HepG2 (cell line): Measurements from ENCODE around the gene TMEM14B. TPM values are rescaled to one million over a fixed set of nuclear protein-coding genes. Genes with fewer than 3 reads are reported as not detected.

ENCODE experiments used
- CREBL2 ChIP-seq: sonication (generic); formaldehyde crosslinking; IDR thresholded peaks from 2 replicates; pipeline ENCODE4 v1.8.1; 2023; ENCODE audit warnings: missing genetic modification reagents, mild to moderate bottlenecking, borderline replicate concordance
- EEA1 ChIP-seq: sonication (generic); formaldehyde crosslinking; IDR thresholded peaks from 2 replicates; pipeline ENCODE4 v1.5.1; 2020; ENCODE audit warnings: mild to moderate bottlenecking, missing genetic modification reagents, borderline replicate concordance
- KDM3A ChIP-seq: IDR thresholded peaks from 2 replicates; pipeline ENCODE4 v1.6.1; 2018; ENCODE audit warnings: low read depth, missing compliant biosample characterization
- MTF2 ChIP-seq: sonication (generic); formaldehyde crosslinking; IDR thresholded peaks from 2 replicates; pipeline ENCODE4 v1.5.0; 2020; ENCODE audit warnings: missing genetic modification reagents, borderline replicate concordance
- NFYB ChIP-seq: sonication (generic); formaldehyde crosslinking; IDR thresholded peaks from 2 replicates; pipeline ENCODE4 v1.4.0; 2020; ENCODE audit warnings: missing genetic modification reagents
- RAD21 ChIP-seq: fragments of 450-650 bp; formaldehyde crosslinking; IDR thresholded peaks from 2 replicates; pipeline ENCODE4 v1.5.0; 2020; ENCODE audit warnings: mild to moderate bottlenecking
- RFX5 ChIP-seq: IDR thresholded peaks from 2 replicates; pipeline ENCODE4 v1.6.1; 2011; ENCODE audit warnings: low read depth, low read length, improper control_type of control experiment
- SPEN ChIP-seq: sonication (generic); formaldehyde crosslinking; IDR thresholded peaks from 2 replicates; pipeline ENCODE4 v1.5.1; 2020; ENCODE audit warnings: low read depth, mild to moderate bottlenecking, missing genetic modification reagents
- THAP9 ChIP-seq: sonication (generic); formaldehyde crosslinking; IDR thresholded peaks from 2 replicates; pipeline ENCODE4; 2020; ENCODE audit warnings: missing genetic modification reagents, mild to moderate bottlenecking, borderline replicate concordance
- ZNF33A ChIP-seq: sonication (generic); formaldehyde crosslinking; IDR thresholded peaks from 2 replicates; pipeline ENCODE4 v1.5.1; 2020; ENCODE audit warnings: missing genetic modification reagents, mild to moderate bottlenecking, moderate library complexity, borderline replicate concordance
- ZNF547 ChIP-seq: sonication (generic); formaldehyde crosslinking; IDR thresholded peaks from 2 replicates; pipeline ENCODE4 v1.5.1; 2020; ENCODE audit warnings: mild to moderate bottlenecking, missing genetic modification reagents
- ZNF572 ChIP-seq: sonication (generic); formaldehyde crosslinking; IDR thresholded peaks from 2 replicates; pipeline ENCODE4 v1.5.1; 2020; ENCODE audit warnings: mild to moderate bottlenecking, missing genetic modification reagents
- ZNF674 ChIP-seq: sonication (generic); formaldehyde crosslinking; IDR thresholded peaks from 2 replicates; pipeline ENCODE4 v1.5.0; 2020; ENCODE audit warnings: low read depth, mild to moderate bottlenecking, missing genetic modification reagents
- ZNF777 ChIP-seq: sonication (generic); formaldehyde crosslinking; IDR thresholded peaks from 2 replicates; pipeline ENCODE4 v1.4.0; 2020; ENCODE audit warnings: missing genetic modification reagents
- ZNF883 ChIP-seq: sonication (generic); formaldehyde crosslinking; IDR thresholded peaks from 2 replicates; pipeline ENCODE4 v1.5.1; 2020; ENCODE audit warnings: mild to moderate bottlenecking, missing genetic modification reagents; ENCODE audit errors: not compliant biosample characterization
- polyA plus RNA-seq, 8 experiments: library from polyadenylated mRNA; depleted of rRNA in 3 of 8; stranded (reverse) in 7 of 8; unstranded in 1 of 8; fragments of >200 nt; fragmentation: Illumina TruSeq in 4 of 8; extraction: Trizol in 4 of 8; gene quantifications; 2 replicates each; pipeline versions ENCODE4 v1.2.1 to v1.2.3, GENCODE V29; 2011 to 2016; ENCODE audit warnings: low read depth in 4 of 8, missing spikeins in 1 of 8, mixed read lengths in 1 of 8; ENCODE audit not compliant: insufficient read depth in 1 of 8
- total RNA-seq, 5 experiments: library from RNA; depleted of rRNA; stranded (reverse); fragments of >200 nt; fragmentation: Illumina TruSeq; extraction: Trizol; gene quantifications; 2 replicates each; pipeline ENCODE4 v1.2.3, GENCODE V29; 2016; ENCODE audit warnings: low read depth in 1 of 5
- TF ChIP-seq, protein P1 (sequence below), 2 experiments: sonication (generic) in 1 of 2; formaldehyde crosslinking in 1 of 2; IDR thresholded peaks; 2 replicates each; pipeline versions ENCODE4 v1.4.0 to v1.6.1; 2016 to 2020; ENCODE audit warnings: borderline replicate concordance in 1 of 2, low read depth in 1 of 2, mild to moderate bottlenecking in 1 of 2, missing genetic modification reagents in 1 of 2
- TF ChIP-seq, protein P2 (sequence below): IDR thresholded peaks from 2 replicates; pipeline ENCODE4 v1.6.1; 2016; ENCODE audit warnings: missing compliant biosample characterization, missing genetic modification reagents, borderline replicate concordance
- TF ChIP-seq, protein P3 (sequence below): sonication (generic); formaldehyde crosslinking; IDR thresholded peaks from 2 replicates; pipeline ENCODE4 v1.5.1; 2020; ENCODE audit warnings: mild to moderate bottlenecking, missing genetic modification reagents, moderate library complexity

Gene TMEM14B
- total and polyA plus RNA-seq, 2 of the 13 experiments (the other 11 are each of a cell fraction or from before 2014, with no cell fraction given): 133 to 200 TPM

DNA sequence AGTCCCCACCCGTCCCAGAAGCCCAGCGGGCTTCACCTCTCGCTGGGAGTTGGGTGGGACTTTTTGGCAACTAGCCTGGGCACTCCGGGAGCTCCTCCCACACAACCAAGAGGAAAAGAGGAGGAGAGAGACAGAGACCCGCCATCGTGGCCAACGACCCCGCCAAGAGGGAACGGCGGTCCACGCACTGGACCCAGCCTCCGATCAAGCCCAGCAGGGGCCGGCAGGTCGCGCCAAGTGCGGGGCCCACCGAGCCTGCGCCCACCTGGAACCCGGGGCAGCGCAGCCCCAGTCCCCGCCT is 27.7 kb upstream of the TMEM14B start (continued):
- TF ChIP-seq MTF2 (CRISPR knock-in tag): peak; percentile 87; the same call in 1 of the 2 replicates
- TF ChIP-seq CREBL2: 0 out of 2 replicates have a peak, but pooled peaks have one; percentile 60
- TF ChIP-seq RAD21: peak; percentile 30; the same call in 1 of the 2 replicates
- no peak for TF ChIP-seq ZNF33A (CRISPR knock-in tag)
- TF ChIP-seq ZNF777: no peak
- TF ChIP-seq, protein P1, sequence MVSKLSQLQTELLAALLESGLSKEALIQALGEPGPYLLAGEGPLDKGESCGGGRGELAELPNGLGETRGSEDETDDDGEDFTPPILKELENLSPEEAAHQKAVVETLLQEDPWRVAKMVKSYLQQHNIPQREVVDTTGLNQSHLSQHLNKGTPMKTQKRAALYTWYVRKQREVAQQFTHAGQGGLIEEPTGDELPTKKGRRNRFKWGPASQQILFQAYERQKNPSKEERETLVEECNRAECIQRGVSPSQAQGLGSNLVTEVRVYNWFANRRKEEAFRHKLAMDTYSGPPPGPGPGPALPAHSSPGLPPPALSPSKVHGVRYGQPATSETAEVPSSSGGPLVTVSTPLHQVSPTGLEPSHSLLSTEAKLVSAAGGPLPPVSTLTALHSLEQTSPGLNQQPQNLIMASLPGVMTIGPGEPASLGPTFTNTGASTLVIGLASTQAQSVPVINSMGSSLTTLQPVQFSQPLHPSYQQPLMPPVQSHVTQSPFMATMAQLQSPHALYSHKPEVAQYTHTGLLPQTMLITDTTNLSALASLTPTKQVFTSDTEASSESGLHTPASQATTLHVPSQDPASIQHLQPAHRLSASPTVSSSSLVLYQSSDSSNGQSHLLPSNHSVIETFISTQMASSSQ (IDR thresholded peaks at IDR 0.05; ENCODE audit: low read depth): no peak
- TF ChIP-seq, protein P1 (CRISPR knock-in tag; IDR thresholded peaks at IDR 0.05; ENCODE audit: borderline replicate concordance): no peak
- TF ChIP-seq RFX5: no peak
- peak; percentile 61 for TF ChIP-seq ZNF883 (CRISPR knock-in tag)
- TF ChIP-seq, protein P2, sequence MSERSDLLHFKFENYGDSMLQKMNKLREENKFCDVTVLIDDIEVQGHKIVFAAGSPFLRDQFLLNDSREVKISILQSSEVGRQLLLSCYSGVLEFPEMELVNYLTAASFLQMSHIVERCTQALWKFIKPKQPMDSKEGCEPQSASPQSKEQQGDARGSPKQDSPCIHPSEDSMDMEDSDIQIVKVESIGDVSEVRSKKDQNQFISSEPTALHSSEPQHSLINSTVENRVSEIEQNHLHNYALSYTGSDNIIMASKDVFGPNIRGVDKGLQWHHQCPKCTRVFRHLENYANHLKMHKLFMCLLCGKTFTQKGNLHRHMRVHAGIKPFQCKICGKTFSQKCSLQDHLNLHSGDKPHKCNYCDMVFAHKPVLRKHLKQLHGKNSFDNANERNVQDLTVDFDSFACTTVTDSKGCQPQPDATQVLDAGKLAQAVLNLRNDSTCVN (CRISPR knock-in tag): no peak
- peak; percentile 25; the same call in 1 of the 2 replicates for TF ChIP-seq EEA1
- 0 out of 2 replicates have a peak, but pooled peaks have one; percentile 7 for TF ChIP-seq NFYB
- no peak for TF ChIP-seq ZNF674
- TF ChIP-seq KDM3A: peak; percentile 32; the same call in 1 of the 2 replicates
- TF ChIP-seq SPEN (CRISPR knock-in tag): 0 out of 2 replicates have a peak, but pooled peaks have one; percentile 25
- TF ChIP-seq ZNF547: peak; percentile 81; the same call in 1 of the 2 replicates
- TF ChIP-seq ZNF572 (CRISPR knock-in tag): no peak
- no peak for TF ChIP-seq THAP9
- TF ChIP-seq, protein P3, sequence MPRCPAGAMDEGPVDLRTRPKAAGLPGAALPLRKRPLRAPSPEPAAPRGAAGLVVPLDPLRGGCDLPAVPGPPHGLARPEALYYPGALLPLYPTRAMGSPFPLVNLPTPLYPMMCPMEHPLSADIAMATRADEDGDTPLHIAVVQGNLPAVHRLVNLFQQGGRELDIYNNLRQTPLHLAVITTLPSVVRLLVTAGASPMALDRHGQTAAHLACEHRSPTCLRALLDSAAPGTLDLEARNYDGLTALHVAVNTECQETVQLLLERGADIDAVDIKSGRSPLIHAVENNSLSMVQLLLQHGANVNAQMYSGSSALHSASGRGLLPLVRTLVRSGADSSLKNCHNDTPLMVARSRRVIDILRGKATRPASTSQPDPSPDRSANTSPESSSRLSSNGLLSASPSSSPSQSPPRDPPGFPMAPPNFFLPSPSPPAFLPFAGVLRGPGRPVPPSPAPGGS (CRISPR knock-in tag): 0 out of 2 replicates have a peak, but pooled peaks have one; percentile 52
